HG03439 (cell line): ENCODE results near the gene CDC5L.
"Not testable (repeated sequence)": the region's sequence is repeated elsewhere in the genome, so short reads cannot be mapped to it uniquely, and the experiment has no call there.

Experiments
- ATAC-seq: cut with Tn5 transposase; IDR thresholded peaks from one replicate; pipeline ENCODE4 v1.9.1; 2021; ENCODE audit warnings: mild to moderate bottlenecking, moderate library complexity; ENCODE audit not compliant: unreplicated experiment

The CDC5L gene

DNA sequence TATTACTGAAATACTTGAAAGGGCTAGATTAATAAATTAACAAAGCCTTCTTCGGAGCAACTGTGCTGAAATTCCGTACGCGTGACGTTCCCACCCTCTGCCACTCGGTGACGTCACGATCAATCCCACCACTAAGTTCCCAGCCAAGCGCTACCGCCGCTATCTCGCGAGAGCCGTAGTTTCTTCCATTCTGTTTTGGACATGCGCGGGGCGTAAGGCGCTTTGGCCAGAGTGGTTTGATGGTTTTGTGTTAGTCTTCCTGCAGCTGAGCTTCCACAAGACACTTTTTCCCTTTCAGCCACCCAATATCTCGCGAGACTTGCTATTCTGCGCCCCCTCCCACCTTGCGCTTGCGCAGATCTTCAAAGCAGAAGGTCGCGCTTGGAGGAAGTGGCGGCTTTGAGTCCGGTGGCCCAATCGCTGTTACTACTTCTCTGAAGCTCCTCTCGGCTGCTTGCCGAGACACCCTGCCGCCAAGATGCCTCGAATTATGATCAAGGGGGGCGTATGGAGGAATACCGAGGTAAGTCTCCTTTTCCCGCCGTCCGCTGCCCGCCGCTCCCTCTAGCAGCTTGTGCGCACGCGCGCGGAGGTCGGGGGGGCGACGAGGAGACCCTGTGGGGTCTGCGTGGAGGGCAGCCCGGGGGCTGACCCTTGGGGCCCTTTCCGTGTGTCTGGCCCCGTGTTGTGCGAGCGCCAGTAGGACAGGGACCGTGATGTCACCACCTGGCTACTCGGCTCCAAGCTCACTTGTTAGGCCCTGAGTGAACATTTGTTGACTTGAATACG lies at the start of gene CDC5L:
Gene CDC5L, plus strand, starts transcription at position 361 of the 789 bp plus-strand sequence. Its CDS starts 118 bp downstream, at position 479.
- ATAC-seq: peak; percentile 92

GRCh38 chr6:44338228-44339122 lies 49.0 kb upstream of the CDC5L start:
- peak; percentile 59 for ATAC-seq

- ATAC-seq: no peak
Observed at GRCh38 chr6:44339301-44339700, 48.2 kb upstream of the CDC5L start.

GRCh38 chr6:44339763-44340625 lies 47.5 kb upstream of the CDC5L start:
- ATAC-seq: no peak

DNA sequence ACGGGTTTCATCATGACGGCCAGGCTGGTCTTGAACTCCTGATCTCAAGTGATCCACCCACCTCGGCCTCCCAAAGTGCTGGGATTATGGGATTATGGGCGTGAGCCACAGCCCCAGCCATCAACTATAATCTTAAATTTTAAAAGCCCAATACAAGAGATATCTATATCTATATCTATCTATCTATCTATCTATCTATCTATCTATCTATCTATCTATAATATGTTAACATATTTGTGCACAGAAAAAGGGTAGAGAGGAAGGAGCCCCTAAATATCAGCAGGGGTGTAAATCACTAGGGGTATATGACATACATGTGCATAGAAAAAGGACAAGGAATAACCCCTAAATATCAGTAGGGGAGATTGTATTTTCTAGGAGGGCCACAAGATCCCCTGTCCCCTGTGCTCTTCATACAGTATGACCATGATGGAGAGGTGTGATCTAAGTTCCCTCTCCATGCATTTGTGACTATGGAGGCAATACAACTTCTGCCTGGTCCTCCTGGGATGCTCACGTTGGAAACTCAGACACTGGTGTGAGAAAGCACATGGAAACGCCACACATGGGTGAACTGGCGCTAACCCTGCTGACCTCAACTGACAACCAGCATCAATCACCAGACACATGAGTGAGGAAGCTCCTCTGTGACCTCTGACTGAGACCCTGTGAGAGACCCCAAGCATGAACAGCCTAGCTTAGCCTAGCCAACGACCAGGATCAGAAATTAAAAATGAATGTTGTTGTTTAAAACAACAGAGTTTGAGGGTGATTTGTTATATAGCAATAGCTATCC lies 46.2 kb upstream of the CDC5L start:
- ATAC-seq: no peak

GRCh38 chr6:44342052-44342451 lies 45.5 kb upstream of the CDC5L start:
- ATAC-seq: no peak

GRCh38 chr6:44342489-44342888 lies 45.0 kb upstream of the CDC5L start, which contains the start of gene SPATS1:
SPATS1 (plus strand) TSS chr6:44342650; CDS start chr6:44343096, 446 bp downstream.
- ATAC-seq: no peak

GRCh38 chr6:44346818-44347217 lies 40.7 kb upstream of the CDC5L start:
- not testable (repeated sequence) for ATAC-seq

GRCh38 chr6:44349904-44350649 lies 37.4 kb upstream of the CDC5L start:
- no peak for ATAC-seq

DNA sequence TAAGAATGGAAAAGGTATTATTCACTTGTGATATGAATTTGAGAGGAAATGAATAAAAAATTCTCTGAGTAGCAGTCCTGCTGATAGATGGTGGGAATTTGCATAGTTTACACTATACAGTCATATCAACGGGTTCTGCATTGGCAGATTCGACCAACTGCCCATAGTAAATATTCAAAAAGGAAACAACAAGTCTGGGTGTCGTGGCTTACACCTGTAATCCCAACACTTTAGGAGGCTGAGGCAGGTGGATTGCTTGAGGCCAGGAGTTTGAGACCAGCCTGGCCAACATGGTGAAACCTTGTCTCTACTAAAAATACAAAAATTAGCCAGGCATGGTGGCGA lies 36.9 kb upstream of the CDC5L start:
- ATAC-seq: not testable (repeated sequence)

DNA sequence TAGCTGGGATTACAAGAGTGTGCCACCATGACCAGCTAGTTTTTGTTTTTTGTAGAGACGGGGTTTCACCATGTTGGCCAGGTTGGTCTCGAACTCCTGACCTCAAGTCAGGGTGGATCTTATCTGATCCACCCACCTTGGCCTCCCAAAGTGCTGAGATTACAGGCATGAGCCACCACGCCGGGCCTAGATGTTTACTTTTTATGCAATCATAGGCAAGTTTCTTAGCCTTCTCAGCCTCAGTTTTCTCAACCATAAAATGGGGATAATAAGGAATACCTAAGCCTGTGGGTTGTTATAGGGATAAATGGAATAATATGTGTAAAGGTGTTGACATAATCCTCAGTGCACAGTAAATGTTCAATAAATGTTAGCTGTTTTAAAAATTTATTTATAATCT lies 35.2 kb upstream of the CDC5L start:
- no peak for ATAC-seq

DNA sequence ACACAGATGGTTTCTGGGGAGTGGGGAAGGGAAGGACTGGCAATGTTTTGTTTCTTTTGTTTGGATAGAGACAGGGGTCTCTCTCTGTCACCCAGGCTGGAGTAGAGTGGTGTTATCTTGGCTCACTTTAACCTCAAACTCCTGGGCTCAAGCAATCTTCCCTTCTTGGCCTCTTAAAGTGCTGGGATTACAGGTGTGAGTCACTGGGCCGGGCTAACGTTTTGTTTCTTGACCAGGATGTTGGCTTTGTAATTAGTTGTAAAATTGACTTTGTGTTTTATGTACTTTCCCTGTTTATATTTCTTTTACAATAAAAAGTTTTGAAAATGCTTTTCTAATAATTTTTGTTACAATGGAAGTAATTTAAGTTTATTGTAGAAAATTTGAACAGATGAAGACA lies 34.2 kb upstream of the CDC5L start:
- no peak for ATAC-seq

GRCh38 chr6:44355640-44356039 lies 31.9 kb upstream of the CDC5L start:
- no peak for ATAC-seq

DNA sequence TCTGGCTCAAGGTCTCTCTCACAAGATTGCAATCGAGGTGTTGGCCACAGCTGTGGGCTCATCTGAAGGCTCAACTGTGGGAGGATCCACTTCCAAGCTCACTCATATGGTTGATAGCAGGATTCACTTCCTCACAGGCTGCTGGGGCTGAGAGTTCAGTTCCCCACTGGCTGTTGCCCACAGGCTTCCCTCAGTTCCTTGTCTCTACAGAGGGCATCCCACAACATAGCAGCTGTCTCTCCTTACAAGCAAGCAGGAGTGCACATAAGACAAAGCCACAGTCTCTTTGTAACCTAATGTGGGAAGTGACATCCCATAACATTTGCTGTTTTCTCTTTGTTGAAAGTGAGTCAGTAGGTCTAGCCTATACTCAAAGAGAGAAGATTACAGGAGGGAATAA lies 31.0 kb upstream of the CDC5L start:
- no peak for ATAC-seq

GRCh38 chr6:44359973-44360372 lies 27.5 kb upstream of the CDC5L start:
- ATAC-seq: no peak

GRCh38 chr6:44361947-44362346 lies 25.6 kb upstream of the CDC5L start:
- ATAC-seq: no peak

DNA sequence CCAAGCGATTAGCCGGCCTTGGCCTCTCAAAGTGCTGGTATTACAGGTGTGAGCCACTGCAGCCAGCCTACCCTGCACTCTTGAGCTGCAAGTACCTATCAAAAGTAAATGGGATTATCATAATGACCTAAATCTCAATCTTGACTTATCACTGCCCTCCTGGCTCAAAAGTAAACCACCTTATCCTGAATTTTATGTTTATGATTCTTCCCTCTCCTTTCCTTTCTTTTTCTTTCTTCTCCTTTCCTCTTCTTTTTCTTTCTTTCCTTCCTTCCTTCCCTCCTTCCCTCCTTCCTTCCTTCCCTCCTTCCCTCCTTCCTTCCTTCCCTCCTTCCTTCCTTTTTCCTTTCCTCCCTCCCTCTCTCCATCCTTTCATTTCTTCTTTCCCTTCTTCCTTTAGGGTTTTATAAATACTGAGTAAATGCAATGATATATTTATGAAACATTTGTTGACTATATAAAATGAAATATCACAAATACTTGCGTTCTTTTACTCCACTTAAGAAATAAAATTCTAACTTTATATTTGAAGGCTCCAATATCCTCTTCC lies 24.1 kb upstream of the CDC5L start:
- no peak for ATAC-seq

GRCh38 chr6:44366781-44367180 lies 20.7 kb upstream of the CDC5L start:
- no peak for ATAC-seq

DNA sequence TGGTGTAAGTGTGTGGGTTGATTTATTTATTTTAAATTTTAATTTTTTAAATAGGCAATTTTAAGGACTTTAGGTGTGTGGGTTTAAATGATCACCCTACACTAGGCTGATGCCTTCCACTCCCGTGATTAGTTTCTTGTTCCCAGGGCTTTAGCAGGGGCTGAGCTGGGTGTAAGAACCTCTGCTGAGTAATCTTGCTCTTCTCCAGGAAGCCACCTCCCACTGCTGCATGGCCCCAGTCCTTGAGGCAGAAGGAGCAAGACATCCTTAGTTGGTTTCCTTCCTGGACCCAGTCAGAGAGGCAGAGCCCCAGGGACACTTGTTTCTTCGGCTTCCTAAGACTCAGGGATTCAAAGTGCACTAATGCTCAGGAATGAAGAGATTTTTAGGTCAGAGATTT lies 19.8 kb upstream of the CDC5L start:
- no peak for ATAC-seq
